ENCODE results near the gene IGFLR1.

GRCh38 chr19:35753634-35754369 lies 11.6 kb upstream of the IGFLR1 start:
- TF ChIP-seq ZFP30 (CRISPR knock-in tag; IDR thresholded peaks at IDR 0.05) (no peak), ZFP3 (CRISPR knock-in tag; IDR thresholded peaks at IDR 0.05) (no peak), RARB (CRISPR knock-in tag; IDR thresholded peaks at IDR 0.05) (no peak), CSDC2 (CRISPR knock-in tag; IDR thresholded peaks at IDR 0.05) (no peak), ZNF565 (CRISPR knock-in tag; conservative IDR thresholded peaks at IDR 0.05; ENCODE audit: low read depth) (no peak), PATZ1 (CRISPR knock-in tag; IDR thresholded peaks at IDR 0.05; ENCODE audit: borderline replicate concordance) (no peak), CSRNP3 (CRISPR knock-in tag; IDR thresholded peaks at IDR 0.05) (no peak), TCF4 (CRISPR knock-in tag; IDR thresholded peaks at IDR 0.05; ENCODE audit: borderline replicate concordance) (no peak), BACH2 (CRISPR knock-in tag; IDR thresholded peaks at IDR 0.05; ENCODE audit: borderline replicate concordance) (no peak), ZNF8 (CRISPR knock-in tag; IDR thresholded peaks at IDR 0.05) (no peak), ARNTL (CRISPR knock-in tag; IDR thresholded peaks at IDR 0.05; ENCODE audit: borderline replicate concordance, low read depth) (no peak), ISL1 (CRISPR knock-in tag; IDR thresholded peaks at IDR 0.05) (no peak), CREB5 (CRISPR knock-in tag; IDR thresholded peaks at IDR 0.05; ENCODE audit: low read depth) (no peak), GLIS3 (CRISPR knock-in tag; IDR thresholded peaks at IDR 0.05) (no peak)

Measured in SK-N-SH treated with all-trans-retinoic acid at 6 μM for 48 hours (cell line).